ENCODE results near the gene IGSF21. TPM values are rescaled to one million over a fixed set of nuclear protein-coding genes. Genes with fewer than 3 reads are reported as not detected.

The IGSF21 gene
- total RNA-seq, 1 experiment from 2014 or later: 30.5 TPM

DNA sequence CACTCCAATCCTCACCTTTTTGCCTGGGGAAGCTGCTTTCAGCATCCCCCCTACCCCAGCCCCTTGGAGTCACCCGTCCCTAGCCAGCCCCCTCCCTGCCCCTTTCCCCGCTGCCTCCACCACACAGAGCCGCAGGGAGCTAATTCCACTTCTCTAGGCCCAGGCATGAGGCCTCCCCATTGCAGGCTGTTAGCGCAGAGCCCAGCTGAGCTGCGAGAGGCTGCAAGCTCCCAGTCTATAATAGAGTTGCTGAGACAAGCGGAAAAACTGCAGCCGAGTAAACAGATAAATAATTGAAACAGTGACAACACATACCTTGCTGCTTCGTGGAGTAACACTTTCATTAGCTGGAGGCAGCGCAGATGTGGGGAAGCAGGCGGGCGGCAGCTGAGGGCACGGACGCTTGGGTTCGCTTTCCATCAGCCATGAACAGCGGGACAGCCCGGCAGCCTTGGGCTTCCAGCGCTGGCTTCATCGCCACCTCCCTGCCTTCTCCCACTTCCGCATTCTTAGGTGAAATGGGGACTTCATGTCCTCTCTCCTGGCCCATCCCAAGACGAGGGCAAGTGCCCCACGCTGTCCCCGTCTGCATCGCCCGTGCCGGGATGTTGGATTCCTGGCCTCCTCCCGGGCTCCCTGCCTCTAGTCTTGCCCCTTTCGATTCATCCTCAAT, 183.3 kb downstream of the IGSF21 start:
- peaks cover 88% of the 10 kb centered on the region for H3K4me1 Mint-ChIP-seq
- POLR2A ChIA-PET: no interaction called here
- no peaks in the 10 kb centered on the region; the same call in 1 of the 2 replicates for H3K36me3 Mint-ChIP-seq
- ATAC-seq: peak; percentile 24
- peak; percentile 30 for DNase-seq (ENCODE audit: low spot score)
- H3K27me3 Mint-ChIP-seq (ENCODE audit: low read depth): no peaks in the 10 kb centered on the region; the same call in 1 of the 2 replicates
- TF ChIP-seq JUN (CRISPR knock-in tag; IDR thresholded peaks at IDR 0.05) (no peak), NR1H2 (CRISPR knock-in tag; IDR thresholded peaks at IDR 0.05) (no peak), CBFB (CRISPR knock-in tag; IDR thresholded peaks at IDR 0.05; ENCODE audit: low read depth) (no peak), SOX15 (CRISPR knock-in tag; IDR thresholded peaks at IDR 0.05) (no peak), PRRX2 (CRISPR knock-in tag; IDR thresholded peaks at IDR 0.05) (no peak), CREB1 (CRISPR knock-in tag; IDR thresholded peaks at IDR 0.05) (no peak), NR3C1 (CRISPR knock-in tag; conservative IDR thresholded peaks at IDR 0.05; ENCODE audit: low read depth) (no peak), TCF7 (CRISPR knock-in tag; IDR thresholded peaks at IDR 0.05; ENCODE audit: low read depth) (no peak), ZNF671 (CRISPR knock-in tag; IDR thresholded peaks at IDR 0.05) (no peak), FOXK1 (CRISPR knock-in tag; IDR thresholded peaks at IDR 0.05) (no peak), ZNF416 (CRISPR knock-in tag; IDR thresholded peaks at IDR 0.05) (no peak), ZBTB21 (CRISPR knock-in tag; IDR thresholded peaks at IDR 0.05; ENCODE audit: borderline replicate concordance) (no peak), CREM (CRISPR knock-in tag; IDR thresholded peaks at IDR 0.05) (no peak)
- TF ChIP-seq, protein P1, sequence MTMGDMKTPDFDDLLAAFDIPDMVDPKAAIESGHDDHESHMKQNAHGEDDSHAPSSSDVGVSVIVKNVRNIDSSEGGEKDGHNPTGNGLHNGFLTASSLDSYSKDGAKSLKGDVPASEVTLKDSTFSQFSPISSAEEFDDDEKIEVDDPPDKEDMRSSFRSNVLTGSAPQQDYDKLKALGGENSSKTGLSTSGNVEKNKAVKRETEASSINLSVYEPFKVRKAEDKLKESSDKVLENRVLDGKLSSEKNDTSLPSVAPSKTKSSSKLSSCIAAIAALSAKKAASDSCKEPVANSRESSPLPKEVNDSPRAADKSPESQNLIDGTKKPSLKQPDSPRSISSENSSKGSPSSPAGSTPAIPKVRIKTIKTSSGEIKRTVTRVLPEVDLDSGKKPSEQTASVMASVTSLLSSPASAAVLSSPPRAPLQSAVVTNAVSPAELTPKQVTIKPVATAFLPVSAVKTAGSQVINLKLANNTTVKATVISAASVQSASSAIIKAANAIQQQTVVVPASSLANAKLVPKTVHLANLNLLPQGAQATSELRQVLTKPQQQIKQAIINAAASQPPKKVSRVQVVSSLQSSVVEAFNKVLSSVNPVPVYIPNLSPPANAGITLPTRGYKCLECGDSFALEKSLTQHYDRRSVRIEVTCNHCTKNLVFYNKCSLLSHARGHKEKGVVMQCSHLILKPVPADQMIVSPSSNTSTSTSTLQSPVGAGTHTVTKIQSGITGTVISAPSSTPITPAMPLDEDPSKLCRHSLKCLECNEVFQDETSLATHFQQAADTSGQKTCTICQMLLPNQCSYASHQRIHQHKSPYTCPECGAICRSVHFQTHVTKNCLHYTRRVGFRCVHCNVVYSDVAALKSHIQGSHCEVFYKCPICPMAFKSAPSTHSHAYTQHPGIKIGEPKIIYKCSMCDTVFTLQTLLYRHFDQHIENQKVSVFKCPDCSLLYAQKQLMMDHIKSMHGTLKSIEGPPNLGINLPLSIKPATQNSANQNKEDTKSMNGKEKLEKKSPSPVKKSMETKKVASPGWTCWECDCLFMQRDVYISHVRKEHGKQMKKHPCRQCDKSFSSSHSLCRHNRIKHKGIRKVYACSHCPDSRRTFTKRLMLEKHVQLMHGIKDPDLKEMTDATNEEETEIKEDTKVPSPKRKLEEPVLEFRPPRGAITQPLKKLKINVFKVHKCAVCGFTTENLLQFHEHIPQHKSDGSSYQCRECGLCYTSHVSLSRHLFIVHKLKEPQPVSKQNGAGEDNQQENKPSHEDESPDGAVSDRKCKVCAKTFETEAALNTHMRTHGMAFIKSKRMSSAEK (CRISPR knock-in tag; IDR thresholded peaks at IDR 0.05; ENCODE audit: borderline replicate concordance): no peak
- TF ChIP-seq, protein P2, sequence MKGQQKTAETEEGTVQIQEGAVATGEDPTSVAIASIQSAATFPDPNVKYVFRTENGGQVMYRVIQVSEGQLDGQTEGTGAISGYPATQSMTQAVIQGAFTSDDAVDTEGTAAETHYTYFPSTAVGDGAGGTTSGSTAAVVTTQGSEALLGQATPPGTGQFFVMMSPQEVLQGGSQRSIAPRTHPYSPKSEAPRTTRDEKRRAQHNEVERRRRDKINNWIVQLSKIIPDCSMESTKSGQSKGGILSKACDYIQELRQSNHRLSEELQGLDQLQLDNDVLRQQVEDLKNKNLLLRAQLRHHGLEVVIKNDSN (CRISPR knock-in tag; IDR thresholded peaks at IDR 0.05): no peak
- TF ChIP-seq, protein P3, sequence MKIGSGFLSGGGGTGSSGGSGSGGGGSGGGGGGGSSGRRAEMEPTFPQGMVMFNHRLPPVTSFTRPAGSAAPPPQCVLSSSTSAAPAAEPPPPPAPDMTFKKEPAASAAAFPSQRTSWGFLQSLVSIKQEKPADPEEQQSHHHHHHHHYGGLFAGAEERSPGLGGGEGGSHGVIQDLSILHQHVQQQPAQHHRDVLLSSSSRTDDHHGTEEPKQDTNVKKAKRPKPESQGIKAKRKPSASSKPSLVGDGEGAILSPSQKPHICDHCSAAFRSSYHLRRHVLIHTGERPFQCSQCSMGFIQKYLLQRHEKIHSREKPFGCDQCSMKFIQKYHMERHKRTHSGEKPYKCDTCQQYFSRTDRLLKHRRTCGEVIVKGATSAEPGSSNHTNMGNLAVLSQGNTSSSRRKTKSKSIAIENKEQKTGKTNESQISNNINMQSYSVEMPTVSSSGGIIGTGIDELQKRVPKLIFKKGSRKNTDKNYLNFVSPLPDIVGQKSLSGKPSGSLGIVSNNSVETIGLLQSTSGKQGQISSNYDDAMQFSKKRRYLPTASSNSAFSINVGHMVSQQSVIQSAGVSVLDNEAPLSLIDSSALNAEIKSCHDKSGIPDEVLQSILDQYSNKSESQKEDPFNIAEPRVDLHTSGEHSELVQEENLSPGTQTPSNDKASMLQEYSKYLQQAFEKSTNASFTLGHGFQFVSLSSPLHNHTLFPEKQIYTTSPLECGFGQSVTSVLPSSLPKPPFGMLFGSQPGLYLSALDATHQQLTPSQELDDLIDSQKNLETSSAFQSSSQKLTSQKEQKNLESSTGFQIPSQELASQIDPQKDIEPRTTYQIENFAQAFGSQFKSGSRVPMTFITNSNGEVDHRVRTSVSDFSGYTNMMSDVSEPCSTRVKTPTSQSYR (CRISPR knock-in tag; IDR thresholded peaks at IDR 0.05): no peak
- TF ChIP-seq, protein P4, sequence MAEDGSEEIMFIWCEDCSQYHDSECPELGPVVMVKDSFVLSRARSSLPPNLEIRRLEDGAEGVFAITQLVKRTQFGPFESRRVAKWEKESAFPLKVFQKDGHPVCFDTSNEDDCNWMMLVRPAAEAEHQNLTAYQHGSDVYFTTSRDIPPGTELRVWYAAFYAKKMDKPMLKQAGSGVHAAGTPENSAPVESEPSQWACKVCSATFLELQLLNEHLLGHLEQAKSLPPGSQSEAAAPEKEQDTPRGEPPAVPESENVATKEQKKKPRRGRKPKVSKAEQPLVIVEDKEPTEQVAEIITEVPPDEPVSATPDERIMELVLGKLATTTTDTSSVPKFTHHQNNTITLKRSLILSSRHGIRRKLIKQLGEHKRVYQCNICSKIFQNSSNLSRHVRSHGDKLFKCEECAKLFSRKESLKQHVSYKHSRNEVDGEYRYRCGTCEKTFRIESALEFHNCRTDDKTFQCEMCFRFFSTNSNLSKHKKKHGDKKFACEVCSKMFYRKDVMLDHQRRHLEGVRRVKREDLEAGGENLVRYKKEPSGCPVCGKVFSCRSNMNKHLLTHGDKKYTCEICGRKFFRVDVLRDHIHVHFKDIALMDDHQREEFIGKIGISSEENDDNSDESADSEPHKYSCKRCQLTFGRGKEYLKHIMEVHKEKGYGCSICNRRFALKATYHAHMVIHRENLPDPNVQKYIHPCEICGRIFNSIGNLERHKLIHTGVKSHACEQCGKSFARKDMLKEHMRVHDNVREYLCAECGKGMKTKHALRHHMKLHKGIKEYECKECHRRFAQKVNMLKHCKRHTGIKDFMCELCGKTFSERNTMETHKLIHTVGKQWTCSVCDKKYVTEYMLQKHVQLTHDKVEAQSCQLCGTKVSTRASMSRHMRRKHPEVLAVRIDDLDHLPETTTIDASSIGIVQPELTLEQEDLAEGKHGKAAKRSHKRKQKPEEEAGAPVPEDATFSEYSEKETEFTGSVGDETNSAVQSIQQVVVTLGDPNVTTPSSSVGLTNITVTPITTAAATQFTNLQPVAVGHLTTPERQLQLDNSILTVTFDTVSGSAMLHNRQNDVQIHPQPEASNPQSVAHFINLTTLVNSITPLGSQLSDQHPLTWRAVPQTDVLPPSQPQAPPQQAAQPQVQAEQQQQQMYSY (CRISPR knock-in tag; IDR thresholded peaks at IDR 0.05): no peak
- TF ChIP-seq, protein P5, sequence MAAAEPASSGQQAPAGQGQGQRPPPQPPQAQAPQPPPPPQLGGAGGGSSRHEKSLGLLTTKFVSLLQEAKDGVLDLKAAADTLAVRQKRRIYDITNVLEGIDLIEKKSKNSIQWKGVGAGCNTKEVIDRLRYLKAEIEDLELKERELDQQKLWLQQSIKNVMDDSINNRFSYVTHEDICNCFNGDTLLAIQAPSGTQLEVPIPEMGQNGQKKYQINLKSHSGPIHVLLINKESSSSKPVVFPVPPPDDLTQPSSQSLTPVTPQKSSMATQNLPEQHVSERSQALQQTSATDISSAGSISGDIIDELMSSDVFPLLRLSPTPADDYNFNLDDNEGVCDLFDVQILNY (CRISPR knock-in tag; IDR thresholded peaks at IDR 0.05): no peak
- TF ChIP-seq, protein P6, sequence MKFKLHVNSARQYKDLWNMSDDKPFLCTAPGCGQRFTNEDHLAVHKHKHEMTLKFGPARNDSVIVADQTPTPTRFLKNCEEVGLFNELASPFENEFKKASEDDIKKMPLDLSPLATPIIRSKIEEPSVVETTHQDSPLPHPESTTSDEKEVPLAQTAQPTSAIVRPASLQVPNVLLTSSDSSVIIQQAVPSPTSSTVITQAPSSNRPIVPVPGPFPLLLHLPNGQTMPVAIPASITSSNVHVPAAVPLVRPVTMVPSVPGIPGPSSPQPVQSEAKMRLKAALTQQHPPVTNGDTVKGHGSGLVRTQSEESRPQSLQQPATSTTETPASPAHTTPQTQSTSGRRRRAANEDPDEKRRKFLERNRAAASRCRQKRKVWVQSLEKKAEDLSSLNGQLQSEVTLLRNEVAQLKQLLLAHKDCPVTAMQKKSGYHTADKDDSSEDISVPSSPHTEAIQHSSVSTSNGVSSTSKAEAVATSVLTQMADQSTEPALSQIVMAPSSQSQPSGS (CRISPR knock-in tag; IDR thresholded peaks at IDR 0.05; ENCODE audit: borderline replicate concordance, low read depth): no peak
- peak overlapping the region; percentile 93 for H3K27ac Mint-ChIP-seq
- H3K4me3 Mint-ChIP-seq: no peak overlapping the region
- CTCF ChIA-PET: interaction anchor here (0.6 to 4.0 kb wide), 15 partner anchors 8 to 530 kb away, joined by 3 to 28 read pairs (median 5); no protein-coding TSS in a partner anchor
- no peaks in the 10 kb centered on the region for H3K9me3 Mint-ChIP-seq

All from WTC11 (cell line).